GM12875 (cell line): Measurements from ENCODE around the gene GNGT2.

Source experiments
- H3K4me3 ChIP-seq: one replicate; pipeline ENCODE4 v1.5.1; 2011; ENCODE audit warnings: low read depth, low read length, control low read depth
- CTCF ChIP-seq: IDR thresholded peaks from 2 replicates; pipeline ENCODE4 v1.5.1; 2011; ENCODE audit warnings: low read depth, mild to moderate bottlenecking, control low read depth, inconsistent platforms, low read length, moderate library complexity, borderline replicate concordance; ENCODE audit not compliant: insufficient read depth

GNGT2 gene

GRCh38 chr17:49165143-49165542, 45.2 kb downstream of the GNGT2 start:
- H3K4me3 ChIP-seq, result no peak overlapping the region
- no peak for TF ChIP-seq CTCF

GRCh38 chr17:49162866-49163265, 47.5 kb downstream of the GNGT2 start:
- no peak overlapping the region for H3K4me3 ChIP-seq

GRCh38 chr17:49157784-49158183, 52.6 kb downstream of the GNGT2 start:
- H3K4me3 ChIP-seq, result no peak overlapping the region

More at GRCh38 chr17:49162866-49163265, 47.5 kb downstream of the GNGT2 start:
- no peak for TF ChIP-seq CTCF

GRCh38 chr17:49156256-49156655, 54.1 kb downstream of the GNGT2 start:
- TF ChIP-seq CTCF, result no peak
- no peak overlapping the region for H3K4me3 ChIP-seq

More at GRCh38 chr17:49157784-49158183, 52.6 kb downstream of the GNGT2 start:
- TF ChIP-seq CTCF, result no peak
